ENCODE measurements around the gene CXorf58. TPM values are rescaled to one million over a fixed set of nuclear protein-coding genes. Genes with fewer than 3 reads are reported as not detected.

Gene CXorf58
- total RNA-seq, 4 donors from 2014 or later = 0.26 TPM; not detected in 3

GRCh38 chrX:23904096-23904495 is 3.7 kb upstream of the CXorf58 start:
- DNase-seq (ENCODE audit: low spot score in 2 of 2) = no peak
- intact Hi-C loops (cut with DNase I; ENCODE audit: low total_unique reads) = loop anchor here (5.0 to 10.0 kb wide), 2 partner anchors 129 to 212 kb away; no protein-coding TSS in a partner anchor
- no peak overlapping the region for H3K4me3 ChIP-seq (ENCODE audit: low read depth, poor library complexity, severe bottlenecking)
- 50 to 51% methylated on average over 2 of the region's 2 CpGs for WGBS, 2 donors
- TF ChIP-seq CTCF (IDR thresholded peaks at IDR 0.05) (no peak), POLR2A (IDR thresholded peaks at IDR 0.05) (no peak)

DNA sequence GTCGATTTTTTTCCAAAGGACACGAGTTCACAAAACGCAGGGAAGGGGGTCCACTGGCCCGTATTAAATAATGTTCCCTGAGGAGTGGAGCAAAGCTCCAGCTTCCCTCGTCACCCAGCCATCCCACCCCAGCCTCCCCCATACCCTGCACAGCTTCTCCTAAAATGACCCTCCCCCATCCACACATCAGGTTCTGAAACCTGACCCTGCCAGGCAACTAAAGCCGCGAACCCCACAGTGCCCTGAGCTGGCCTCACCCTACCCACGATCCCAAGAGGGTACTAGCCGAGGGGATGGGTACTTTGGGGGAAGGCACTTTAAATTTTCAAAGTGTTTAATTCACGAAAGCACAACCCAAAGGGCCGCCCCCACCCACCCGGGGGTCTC is 702 bp upstream of the CXorf58 start:
- 3 to 30% methylated on average over 8 to 12 of the region's 12 CpGs for WGBS, 2 donors
- intact Hi-C loops (cut with DNase I; ENCODE audit: low total_unique reads) = loop anchor here (10.0 kb wide), 1 partner anchor 132 kb away; no protein-coding TSS in a partner anchor
- H3K4me3 ChIP-seq (ENCODE audit: low read depth, poor library complexity, severe bottlenecking) = peak overlapping the region; percentile 45
- TF ChIP-seq POLR2A (IDR thresholded peaks at IDR 0.05) (no peak), CTCF (IDR thresholded peaks at IDR 0.05) (no peak)
- DNase-seq (ENCODE audit: low spot score in 2 of 2) = no peak

DNA sequence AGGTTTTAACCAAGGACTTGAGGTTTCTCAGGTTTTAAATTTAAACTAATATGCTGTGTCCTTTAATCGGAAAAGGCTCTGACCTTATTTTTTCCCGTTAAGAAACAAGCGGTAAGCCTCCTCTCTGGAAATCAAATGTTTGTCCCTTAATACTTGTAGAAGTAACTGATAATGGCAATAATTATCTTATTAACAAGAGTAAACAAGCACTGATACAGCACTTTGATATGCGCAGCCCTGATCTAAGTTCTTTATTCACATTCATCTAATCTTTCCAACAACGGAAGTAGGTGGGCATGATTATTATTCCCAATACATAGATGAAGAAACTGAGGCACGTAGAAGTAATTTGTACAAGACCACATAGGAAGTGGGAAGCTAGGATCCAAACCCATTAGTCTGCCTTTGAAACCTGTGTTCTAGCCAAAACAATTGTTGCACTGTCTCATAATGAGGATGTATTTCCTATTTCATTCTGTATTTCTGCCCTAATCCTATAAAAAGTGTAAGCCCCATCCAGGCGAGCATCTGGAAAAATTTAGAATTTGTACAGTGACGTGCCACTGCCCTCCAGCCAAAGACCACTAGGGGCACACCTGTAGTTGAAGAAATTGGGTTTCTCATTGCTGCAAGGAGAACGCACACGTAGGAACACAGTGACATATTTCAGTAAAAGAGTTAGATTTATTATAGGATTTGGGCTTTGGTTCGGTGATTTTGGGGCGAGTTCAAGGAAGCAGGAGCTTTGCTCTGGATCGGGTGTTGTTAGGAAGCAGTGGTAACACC is 606 bp downstream of the CXorf58 start:
- DNase-seq (ENCODE audit: low spot score in 2 of 2) = no peak
- intact Hi-C loops (cut with DNase I; ENCODE audit: low total_unique reads) = loop anchor here (10.0 kb wide), 1 partner anchor 134 kb away; no protein-coding TSS in a partner anchor
- no peak overlapping the region for H3K4me3 ChIP-seq (ENCODE audit: low read depth, poor library complexity, severe bottlenecking)
- TF ChIP-seq CTCF (IDR thresholded peaks at IDR 0.05) (no peak), POLR2A (IDR thresholded peaks at IDR 0.05) (no peak)
- 39 to 43% methylated on average over 13 of the region's 13 CpGs for WGBS, 2 donors

DNA sequence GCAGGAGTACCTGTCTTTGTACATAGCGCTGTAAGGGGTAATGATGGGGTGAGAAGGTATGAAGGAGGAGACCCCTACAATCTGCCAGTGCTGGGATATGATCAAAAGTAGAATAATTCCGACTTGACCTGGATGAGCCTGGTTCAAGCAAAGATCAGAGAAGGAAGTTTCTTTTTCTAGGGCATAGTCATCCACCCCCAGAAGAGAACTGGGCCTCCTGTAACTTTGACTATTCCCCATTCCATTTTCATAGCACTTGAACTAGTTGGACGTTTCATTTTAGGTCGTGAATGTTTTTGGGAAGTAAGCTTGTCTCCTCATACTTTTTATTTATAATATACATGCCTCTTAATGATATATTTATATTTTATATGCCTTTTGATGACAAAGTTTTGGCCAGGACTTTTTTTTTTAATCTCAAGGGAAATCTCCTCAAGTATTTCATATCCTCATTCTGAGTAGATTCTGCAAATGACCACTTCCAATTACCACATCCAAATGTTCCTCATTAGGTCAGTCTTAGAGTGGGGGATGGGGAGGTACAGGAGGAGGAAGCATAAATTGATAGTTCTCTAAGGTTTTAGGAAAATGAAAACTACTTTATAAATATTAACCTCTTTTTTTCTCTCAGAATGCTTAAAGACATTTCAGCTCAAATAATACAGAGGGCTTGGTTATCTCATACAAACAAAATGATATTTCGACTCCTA is 3.5 kb downstream of the CXorf58 start:
- intact Hi-C loops (cut with DNase I; ENCODE audit: low total_unique reads) = no loop called here
- 69 to 79% methylated on average over 5 of the region's 5 CpGs for WGBS, 2 donors
- TF ChIP-seq POLR2A (IDR thresholded peaks at IDR 0.05) (no peak), CTCF (IDR thresholded peaks at IDR 0.05) (no peak)
- DNase-seq (ENCODE audit: low spot score in 2 of 2) = no peak
- no peak overlapping the region for H3K4me3 ChIP-seq (ENCODE audit: low read depth, poor library complexity, severe bottlenecking)

DNA sequence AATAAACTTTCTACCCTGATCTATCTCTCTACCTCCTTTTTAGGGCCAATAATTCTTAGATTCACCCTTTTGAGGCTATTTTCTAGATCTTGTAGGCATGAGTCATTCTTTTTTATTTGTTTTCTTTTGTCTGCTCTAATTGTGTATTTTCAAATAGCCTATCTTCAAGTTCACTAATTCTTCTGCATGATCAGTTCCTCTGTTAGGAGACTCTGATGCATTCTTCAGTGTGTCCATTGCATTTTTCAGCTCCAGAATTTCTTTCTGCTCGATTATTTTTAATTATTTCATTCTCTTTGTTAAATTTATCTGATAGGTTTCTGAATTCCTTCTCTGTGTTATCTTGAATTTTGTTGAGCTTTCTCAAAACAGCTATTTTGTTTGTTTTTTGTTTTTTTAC is 11.3 kb downstream of the CXorf58 start:
- TF ChIP-seq CTCF (IDR thresholded peaks at IDR 0.05) (no peak), POLR2A (IDR thresholded peaks at IDR 0.05) (no peak)
- H3K4me3 ChIP-seq (ENCODE audit: low read depth, poor library complexity, severe bottlenecking) = no peak overlapping the region
- no peak for DNase-seq (ENCODE audit: low spot score in 2 of 2)
- intact Hi-C loops (cut with DNase I; ENCODE audit: low total_unique reads) = no loop called here
- 67 to 88% methylated on average over 1 of the region's 1 CpG for WGBS, 2 donors
